Glomerular visceral epithelial cell (primary cell): ENCODE measurements around the gene STPG2.

ENCODE experiments used
- DNase-seq: peaks from one replicate; pipeline ENCODE4 v3.0.0-alpha.2; 2016; ENCODE audit errors: extremely low spot score

The STPG2 gene

DNA sequence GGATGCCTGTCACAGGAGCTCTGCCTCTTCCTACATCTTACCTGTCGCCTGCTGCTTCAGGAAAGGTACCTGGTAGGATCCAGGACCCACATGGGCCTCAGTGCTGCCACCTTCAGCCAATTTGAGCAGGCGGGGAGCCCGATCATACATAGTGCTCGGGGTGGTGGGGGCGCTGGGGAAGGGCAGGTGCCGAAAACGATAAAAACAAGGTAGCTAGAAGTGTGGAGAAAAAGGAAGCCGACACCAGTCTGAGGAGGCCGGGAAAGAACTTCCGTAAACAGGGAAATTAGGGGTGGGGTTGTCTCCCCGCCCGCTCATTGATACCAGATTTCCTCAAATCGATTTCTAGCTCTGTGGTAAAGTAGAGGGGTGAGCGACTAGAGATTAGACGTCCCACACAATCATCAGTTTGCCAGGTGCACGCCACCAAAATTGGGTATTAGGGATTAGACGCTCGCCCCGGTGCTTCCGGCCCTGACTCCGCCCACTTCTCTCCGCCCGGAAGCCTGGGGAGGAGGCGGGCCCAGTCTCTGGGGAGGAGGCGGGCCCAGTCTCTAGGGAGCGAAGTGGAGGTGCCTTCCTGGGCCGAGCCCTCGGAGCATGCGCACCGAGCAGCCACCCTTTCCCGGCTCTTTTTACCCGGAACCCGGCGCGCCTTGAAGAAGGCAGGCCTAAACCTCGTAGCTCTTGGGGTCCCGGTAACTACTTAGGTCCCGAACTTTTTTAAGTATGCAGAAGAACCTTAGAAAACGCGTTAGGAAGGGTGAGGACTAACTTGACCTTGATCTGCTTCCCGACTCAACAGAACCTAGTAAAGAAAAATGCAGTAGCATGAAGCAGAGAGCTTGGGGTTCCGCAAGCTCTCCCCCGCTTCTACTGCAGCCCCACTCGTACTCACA is at the start of gene STPG2:
Gene STPG2, minus strand, starts transcription at position 476 of the 899 bp plus-strand sequence.
- DNase-seq = peak; percentile 95

GRCh38 chr4:98185279-98185678 is 42.0 kb upstream of the STPG2 start:
- DNase-seq = no peak

- peak; percentile 3 for DNase-seq
Measured at GRCh38 chr4:98181809-98182208, 38.5 kb upstream of the STPG2 start.

GRCh38 chr4:98179951-98180350 is 36.7 kb upstream of the STPG2 start:
- no peak for DNase-seq

DNA sequence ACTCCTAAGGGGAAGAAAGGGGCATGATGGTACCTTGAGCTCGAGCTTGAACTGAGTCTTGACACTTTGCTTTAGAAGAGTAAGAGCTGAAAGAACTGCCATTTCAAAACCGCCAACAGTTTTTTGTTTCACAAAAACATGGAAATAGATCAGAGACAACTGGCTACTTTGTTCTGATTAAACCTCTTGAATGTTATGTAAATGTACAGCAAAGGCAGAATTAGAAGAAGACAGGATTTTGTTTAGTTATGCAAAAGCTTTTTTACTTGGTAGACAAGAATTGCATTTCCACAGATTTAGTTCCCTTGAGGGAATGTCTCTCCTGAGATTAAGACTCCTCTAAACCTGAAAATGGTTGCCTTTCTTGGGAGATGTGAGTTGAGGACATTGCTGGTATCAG is 33.3 kb upstream of the STPG2 start:
- no peak for DNase-seq

GRCh38 chr4:98170035-98170434 is 26.8 kb upstream of the STPG2 start:
- no peak for DNase-seq

DNA sequence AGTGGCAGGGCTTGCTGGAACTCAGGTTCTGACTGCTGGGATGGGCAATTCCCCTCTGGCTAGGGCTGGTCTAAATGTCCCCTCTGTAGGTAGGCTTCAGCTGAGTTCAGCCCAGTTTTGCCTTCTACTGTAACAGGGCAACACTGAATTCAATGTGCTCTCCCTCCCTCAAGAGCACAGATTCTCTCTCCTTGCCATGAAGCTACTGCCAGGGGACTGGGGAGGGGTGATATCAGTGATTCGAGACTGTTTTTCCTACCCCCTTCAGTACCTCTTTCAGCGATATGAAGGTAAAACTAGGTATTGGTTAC is 23.4 kb upstream of the STPG2 start:
- DNase-seq = no peak

GRCh38 chr4:98166025-98166730 is 22.9 kb upstream of the STPG2 start:
- peak; percentile 44 for DNase-seq

DNA sequence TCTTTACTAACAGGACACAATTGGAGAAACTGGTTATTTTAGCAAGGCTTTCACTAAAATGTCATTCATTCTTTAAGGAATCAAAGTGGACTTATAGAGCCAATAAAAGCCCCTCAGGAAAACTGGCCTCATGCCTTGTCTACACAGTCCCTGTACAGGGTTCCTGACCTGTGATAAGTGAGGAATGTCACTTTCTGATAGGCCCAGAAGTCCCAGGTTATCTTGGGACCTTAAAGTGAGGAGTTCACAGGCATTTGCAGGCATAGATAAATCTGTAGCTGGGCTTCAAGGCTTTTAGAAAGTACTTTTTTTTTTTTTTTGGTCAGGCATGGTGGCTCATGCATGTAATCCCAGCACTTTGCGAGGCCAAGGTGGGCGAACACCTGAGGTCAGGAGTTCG is 19.4 kb upstream of the STPG2 start:
- no peak for DNase-seq

DNA sequence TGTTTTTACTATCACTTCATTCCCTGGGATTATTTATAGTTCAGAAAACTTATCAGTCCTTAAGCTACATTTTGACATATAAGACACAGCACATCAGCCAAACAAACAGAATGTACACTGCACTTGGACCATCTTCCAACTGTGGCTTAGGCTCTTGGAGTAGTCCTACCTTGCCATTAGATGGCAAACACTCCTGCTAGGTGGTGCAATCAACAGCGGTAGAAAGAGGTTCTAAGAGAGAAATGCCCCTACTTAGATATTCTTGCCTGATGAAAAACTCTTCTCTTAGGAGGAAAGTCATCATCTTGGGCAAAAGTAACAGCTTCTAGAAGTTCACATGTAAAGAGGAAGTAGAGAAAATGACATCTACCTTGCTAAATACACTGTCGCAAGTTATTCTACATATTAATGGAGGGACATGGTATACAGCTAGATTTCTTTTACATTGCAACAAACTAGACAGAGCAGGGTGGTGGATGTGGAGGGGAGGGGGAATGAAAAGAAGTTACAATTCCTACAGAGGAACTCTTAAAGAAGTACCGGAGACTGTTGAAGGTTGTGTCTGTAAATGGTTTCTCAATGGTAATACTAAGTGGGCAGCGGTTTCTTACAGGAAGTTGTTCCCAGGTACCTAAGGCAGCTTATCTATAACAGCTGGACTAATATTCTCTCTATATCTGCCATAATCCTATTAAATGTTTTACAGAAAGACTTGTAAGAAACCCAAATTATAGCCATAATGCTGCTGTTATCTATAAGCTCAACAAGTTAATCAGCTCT is 8.1 kb upstream of the STPG2 start:
- no peak for DNase-seq

DNA sequence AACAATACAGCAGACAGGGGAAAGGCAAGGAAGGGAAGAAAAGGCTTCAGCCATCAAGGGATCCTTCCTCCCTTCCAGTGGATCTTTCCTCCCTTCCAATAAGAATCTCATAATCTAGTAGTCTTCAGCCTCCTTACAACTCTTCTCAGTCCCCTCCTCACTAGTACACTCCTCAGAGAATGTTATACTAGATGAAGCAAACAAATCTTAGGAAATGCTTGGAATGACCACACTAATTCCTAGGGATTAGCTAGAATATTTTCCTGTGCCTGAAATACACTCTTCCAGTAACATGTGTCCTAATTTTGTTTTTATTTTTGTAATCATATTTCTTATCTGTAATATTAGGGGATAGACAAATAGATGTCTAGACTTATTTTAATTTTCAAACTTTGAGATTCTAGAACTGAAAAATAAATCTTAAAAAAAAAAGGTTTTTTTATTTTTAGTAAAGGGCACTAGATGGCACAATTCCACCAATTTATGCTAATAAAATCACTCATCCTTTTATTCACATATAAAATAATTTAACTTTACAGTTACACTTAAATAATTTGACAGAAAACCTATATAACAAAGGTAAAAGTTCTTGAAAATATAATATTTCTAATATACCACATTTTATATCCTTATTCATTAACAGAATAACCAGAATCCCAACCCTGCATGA is 7.0 kb upstream of the STPG2 start:
- no peak for DNase-seq

DNA sequence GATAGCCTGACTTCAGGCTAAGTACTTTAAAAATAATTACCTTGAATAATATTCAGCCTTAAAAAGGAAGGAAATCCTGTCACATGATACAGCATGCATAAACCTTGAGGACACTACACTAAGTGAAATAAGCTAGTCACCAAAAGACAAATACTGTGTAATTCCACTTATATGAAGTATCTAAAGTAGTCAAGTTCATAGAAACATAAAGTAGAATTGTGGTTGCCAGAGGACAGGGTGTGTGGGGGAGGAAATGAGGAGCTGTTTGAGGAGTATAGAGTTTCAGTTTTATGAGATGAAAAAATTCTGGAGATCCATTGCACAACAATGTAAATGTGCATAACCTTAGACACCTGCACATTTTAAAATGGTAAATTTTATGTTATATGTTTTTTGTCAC is 5.6 kb upstream of the STPG2 start:
- DNase-seq = no peak

GRCh38 chr4:98126141-98126540 is 17.1 kb downstream of the STPG2 start:
- DNase-seq = no peak

- no peak for DNase-seq
Measured at GRCh38 chr4:98125585-98125984, 17.7 kb downstream of the STPG2 start.

- no peak for DNase-seq
Measured at GRCh38 chr4:98117363-98117762, 25.9 kb downstream of the STPG2 start.

DNA sequence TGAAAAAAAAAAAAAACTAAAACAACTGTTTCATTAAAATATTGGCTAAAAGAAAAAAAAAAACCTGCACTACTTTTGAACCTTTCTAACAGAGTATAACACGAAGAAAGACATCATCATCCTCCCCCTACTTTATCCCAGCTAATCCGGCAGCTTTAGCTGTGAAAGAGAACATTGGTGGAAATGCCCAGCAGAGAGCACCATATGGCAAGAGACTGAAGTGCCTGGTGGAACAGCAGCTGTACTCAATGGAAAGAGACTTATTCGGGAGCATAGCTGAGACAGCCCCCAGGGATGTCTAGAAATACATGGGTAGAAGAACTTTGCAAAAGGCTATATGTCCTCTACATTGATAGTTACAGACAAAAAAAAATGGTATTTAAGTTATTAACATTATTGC is 30.3 kb downstream of the STPG2 start:
- no peak for DNase-seq

- no peak for DNase-seq
Measured at GRCh38 chr4:98110929-98111328, 32.3 kb downstream of the STPG2 start.

- DNase-seq = no peak
Measured at GRCh38 chr4:98110214-98110613, 33.1 kb downstream of the STPG2 start.

- DNase-seq = no peak
Measured at GRCh38 chr4:98102660-98103059, 40.6 kb downstream of the STPG2 start.

DNA sequence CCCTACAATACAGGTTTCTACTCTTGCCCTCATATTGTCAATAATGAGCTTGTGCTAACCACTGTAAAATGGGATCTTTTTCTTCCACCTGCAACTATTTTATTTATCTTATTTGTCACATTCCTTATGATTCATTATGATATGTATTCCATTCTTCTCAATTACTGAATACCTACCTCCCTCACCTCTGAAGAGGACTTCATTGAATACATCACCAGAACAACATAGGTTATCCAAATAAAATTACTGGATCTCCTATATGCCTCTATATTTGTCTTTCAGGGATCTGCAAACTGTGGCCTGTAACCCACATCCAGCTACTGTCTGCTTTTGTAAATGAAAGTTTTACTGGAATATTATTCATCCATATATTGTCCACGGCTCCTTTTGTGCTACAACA is 41.3 kb downstream of the STPG2 start:
- no peak for DNase-seq

DNA sequence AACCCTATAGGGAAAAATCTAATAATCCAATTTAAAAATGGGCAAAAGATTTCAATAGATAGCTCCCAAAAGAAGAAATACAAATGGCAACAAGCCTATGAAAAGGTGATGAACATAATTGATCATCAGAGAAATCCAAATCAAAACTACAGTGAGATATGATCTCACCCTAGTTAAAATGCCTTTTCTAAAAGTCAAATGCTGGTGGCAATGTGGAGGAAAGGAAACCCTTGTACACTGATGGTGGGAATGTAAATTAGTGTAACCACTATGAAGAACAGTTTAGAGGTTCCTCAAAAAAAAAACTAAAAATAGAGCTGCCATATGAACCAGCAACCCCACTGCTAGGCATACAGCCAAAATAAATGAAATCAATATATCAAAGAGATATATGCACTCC is 44.5 kb downstream of the STPG2 start:
- DNase-seq = no peak

DNA sequence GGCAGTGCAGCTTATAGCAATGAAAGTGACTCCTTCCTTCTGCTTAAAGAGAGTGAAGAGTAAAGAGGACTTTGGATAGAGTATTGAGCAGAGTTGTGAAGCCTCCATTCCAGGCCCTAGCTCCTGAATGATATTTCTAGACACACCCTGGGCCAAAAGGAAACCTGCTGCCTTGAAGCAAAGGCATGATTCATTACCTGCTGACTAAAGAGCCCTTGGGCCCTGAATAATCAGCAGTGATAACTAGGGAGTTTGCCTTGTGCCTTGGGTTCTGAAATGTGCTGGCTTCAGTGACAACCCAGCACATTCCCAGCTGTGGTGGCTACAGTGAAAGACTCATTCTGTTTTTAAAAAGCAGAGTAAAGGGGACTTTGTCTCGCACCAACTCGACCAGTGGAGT is 49.2 kb downstream of the STPG2 start:
- DNase-seq = no peak
